Measurements from ENCODE around the gene CFAP410.

The CFAP410 gene

DNA sequence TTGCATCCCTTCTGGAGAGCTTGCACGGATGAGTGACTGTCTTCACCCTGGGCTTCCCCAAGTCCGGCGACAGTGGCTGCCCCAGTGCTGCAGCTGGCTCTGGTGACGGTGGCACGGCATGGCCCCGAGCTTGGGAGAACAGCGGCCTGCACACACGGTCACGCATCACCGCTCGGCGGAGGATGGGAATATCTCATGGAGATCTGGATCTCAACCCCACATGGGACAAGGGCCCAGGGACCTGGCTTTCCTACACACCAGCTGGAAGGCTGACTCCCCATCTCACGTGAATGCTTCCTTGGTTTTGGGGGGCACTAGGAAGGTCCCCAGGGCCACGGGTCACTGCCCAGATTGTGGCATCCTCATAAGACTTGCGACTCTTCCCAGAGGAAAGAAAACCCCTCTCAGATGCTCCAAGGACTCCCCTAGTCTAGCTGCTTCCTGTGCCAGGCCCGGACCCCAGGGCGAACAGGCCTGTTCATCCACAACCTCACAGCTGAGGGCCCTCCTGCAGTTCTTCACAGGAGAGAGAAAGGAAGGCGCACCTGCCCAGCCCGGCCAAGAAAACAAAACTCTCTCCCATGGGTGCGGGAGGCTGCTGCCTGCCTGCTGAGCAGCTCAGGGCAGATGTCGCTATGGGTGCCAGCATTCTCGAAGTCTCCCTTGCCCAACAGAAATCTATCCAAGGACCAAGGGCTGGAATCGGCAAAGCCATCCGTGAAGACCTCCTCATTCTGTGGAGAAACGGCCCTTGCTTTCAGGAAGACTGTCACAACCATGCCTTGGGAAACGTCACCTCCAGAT lies 9.9 kb downstream of the CFAP410 start:
- H3K4me3 ChIP-seq (ENCODE audit: low read depth, low read length): no peak overlapping the region
- DNase-seq (ENCODE audit: low read depth): no peak
- TF ChIP-seq, protein P1, sequence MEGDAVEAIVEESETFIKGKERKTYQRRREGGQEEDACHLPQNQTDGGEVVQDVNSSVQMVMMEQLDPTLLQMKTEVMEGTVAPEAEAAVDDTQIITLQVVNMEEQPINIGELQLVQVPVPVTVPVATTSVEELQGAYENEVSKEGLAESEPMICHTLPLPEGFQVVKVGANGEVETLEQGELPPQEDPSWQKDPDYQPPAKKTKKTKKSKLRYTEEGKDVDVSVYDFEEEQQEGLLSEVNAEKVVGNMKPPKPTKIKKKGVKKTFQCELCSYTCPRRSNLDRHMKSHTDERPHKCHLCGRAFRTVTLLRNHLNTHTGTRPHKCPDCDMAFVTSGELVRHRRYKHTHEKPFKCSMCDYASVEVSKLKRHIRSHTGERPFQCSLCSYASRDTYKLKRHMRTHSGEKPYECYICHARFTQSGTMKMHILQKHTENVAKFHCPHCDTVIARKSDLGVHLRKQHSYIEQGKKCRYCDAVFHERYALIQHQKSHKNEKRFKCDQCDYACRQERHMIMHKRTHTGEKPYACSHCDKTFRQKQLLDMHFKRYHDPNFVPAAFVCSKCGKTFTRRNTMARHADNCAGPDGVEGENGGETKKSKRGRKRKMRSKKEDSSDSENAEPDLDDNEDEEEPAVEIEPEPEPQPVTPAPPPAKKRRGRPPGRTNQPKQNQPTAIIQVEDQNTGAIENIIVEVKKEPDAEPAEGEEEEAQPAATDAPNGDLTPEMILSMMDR (IDR thresholded peaks at IDR 0.05; ENCODE audit: low read depth, low read length): no peak
- TF ChIP-seq POLR2A (IDR thresholded peaks at IDR 0.05; ENCODE audit: extremely low read depth, insufficient read length) (no peak), MAX (IDR thresholded peaks at IDR 0.05; ENCODE audit: low read depth, low read length) (no peak), MYC (IDR thresholded peaks at IDR 0.05; ENCODE audit: low read depth, low read length) (no peak)

GRCh38 chr21:44328242-44328895 lies 10.8 kb downstream of the CFAP410 start:
- no peak for TF ChIP-seq MAX (IDR thresholded peaks at IDR 0.05; ENCODE audit: low read depth, low read length)
- TF ChIP-seq POLR2A (IDR thresholded peaks at IDR 0.05; ENCODE audit: extremely low read depth, insufficient read length): peak; percentile 22
- no peak for DNase-seq (ENCODE audit: low read depth)
- H3K4me3 ChIP-seq (ENCODE audit: low read depth, low read length): no peak overlapping the region

DNA sequence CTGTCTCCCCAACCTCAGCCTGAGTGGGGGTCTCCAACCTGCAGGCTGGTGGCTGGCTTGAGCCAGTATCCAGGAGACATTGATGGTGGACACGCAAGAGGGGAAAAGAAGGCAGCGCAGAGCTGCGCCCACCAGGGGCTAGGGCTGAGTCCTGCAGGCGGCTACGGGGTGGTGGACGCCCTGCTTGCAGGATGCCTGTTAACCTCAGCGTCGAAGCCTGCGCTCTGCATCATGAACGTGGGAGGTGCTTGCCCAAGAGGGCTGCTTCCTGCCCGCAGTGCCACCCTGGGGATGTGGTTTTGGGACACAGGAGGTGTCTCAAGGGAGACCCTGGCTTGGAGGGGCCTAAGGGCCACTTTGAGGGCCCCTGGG lies 11.6 kb downstream of the CFAP410 start:
- DNase-seq (ENCODE audit: low read depth): peak; percentile 96
- TF ChIP-seq, protein P1 (IDR thresholded peaks at IDR 0.05; ENCODE audit: low read depth, low read length): peak; percentile 50
- TF ChIP-seq MYC (IDR thresholded peaks at IDR 0.05; ENCODE audit: low read depth, low read length): peak; percentile 39; the same call in 1 of the 2 replicates
- no peak for TF ChIP-seq POLR2A (IDR thresholded peaks at IDR 0.05; ENCODE audit: extremely low read depth, insufficient read length)
- peak; percentile 26; the same call in 1 of the 2 replicates for TF ChIP-seq MAX (IDR thresholded peaks at IDR 0.05; ENCODE audit: low read depth, low read length)
- H3K4me3 ChIP-seq (ENCODE audit: low read depth, low read length): no peak overlapping the region

DNA sequence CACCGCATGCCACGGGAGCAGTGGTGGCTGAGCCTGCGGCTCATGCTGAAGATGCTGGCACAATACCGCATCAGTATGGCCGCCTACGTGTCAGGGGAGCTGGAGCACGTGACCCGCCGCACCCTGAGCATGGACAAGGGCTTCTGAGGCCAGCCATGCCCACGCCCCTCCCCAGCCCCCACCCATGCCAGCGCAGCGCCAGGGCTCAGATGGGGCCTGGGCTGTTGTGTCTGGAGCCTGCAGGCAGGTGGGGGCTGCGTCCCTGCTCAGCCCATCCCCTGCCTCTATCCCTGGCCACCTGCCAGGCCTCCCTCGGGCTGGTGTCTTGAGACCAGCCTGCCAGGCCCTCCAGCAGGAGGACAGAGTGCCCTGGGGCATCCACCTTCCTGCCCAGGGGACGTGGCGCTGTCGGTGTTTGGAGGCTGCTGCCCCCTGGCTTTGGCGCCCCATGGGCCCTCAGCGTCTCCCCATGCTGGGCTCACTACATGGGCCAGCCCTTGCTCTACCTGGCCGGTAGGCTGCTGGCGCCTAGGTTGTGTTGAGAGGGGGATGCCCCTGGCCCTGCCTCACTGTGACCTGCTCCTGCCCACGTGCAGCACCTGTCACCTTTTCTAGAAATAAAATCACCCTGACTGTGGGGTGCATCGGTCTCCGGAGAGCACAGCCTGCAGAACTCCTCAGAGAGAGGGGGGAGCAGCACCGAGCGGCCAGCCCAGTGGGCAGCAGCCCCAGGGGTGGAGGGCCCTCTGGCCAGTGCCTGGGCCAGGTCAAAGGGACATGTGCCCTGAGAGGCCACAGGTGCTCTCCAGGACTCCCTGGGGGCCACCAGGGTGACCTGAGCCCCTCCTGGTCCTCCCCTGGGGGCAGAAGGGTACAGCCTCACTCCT lies 12.2 kb downstream of the CFAP410 start:
- H3K4me3 ChIP-seq (ENCODE audit: low read depth, low read length): no peak overlapping the region
- TF ChIP-seq MYC (IDR thresholded peaks at IDR 0.05; ENCODE audit: low read depth, low read length) (no peak), POLR2A (IDR thresholded peaks at IDR 0.05; ENCODE audit: extremely low read depth, insufficient read length) (no peak), MAX (IDR thresholded peaks at IDR 0.05; ENCODE audit: low read depth, low read length) (no peak)
- TF ChIP-seq, protein P1 (IDR thresholded peaks at IDR 0.05; ENCODE audit: low read depth, low read length): no peak
- DNase-seq (ENCODE audit: low read depth): peak; percentile 28

DNA sequence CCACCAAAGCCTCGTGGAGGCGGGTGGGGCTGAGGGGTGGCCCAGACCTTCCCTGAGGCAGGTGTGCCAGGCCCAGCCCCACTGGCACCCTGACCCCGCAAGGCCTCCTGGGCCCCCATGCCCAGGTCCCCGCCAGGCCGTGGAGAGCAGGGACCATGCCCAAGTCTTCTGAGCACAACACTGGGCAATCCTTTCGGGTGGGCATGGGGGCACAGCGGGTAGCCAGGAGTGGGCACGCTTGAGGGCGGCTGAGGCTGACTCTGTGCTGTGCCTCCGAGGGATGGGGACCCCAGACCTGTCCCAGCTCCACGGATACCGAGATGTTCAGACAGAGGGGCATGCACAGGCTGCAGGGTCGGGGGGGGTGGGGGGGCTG lies 12.9 kb downstream of the CFAP410 start:
- DNase-seq (ENCODE audit: low read depth): no peak

More for the DNA sequence above, 12.9 kb downstream of the CFAP410 start:
- H3K4me3 ChIP-seq (ENCODE audit: low read depth, low read length): no peak overlapping the region
- TF ChIP-seq MYC (IDR thresholded peaks at IDR 0.05; ENCODE audit: low read depth, low read length) (no peak), MAX (IDR thresholded peaks at IDR 0.05; ENCODE audit: low read depth, low read length) (no peak), POLR2A (IDR thresholded peaks at IDR 0.05; ENCODE audit: extremely low read depth, insufficient read length) (no peak)
- TF ChIP-seq, protein P1 (IDR thresholded peaks at IDR 0.05; ENCODE audit: low read depth, low read length): no peak
